Measurements from ENCODE around the gene SLC2A6.

The SLC2A6 gene

GRCh38 chr9:133477992-133478850, 678 bp downstream of the SLC2A6 start:
- in situ Hi-C loops (cut with HindIII; ENCODE audit: low sequenced_read_pairs), result no loop called here

GRCh38 chr9:133477461-133477860, 1.4 kb downstream of the SLC2A6 start:
- in situ Hi-C loops (cut with HindIII; ENCODE audit: low sequenced_read_pairs), result no loop called here

- in situ Hi-C loops (cut with HindIII; ENCODE audit: low sequenced_read_pairs), result no loop called here
Observed at GRCh38 chr9:133476941-133477340, 2.0 kb downstream of the SLC2A6 start.

- in situ Hi-C loops (cut with HindIII; ENCODE audit: low sequenced_read_pairs), result no loop called here
Observed at GRCh38 chr9:133476036-133476931, 2.6 kb downstream of the SLC2A6 start.

- in situ Hi-C loops (cut with HindIII; ENCODE audit: low sequenced_read_pairs), result no loop called here
Observed at GRCh38 chr9:133475292-133476012, 3.4 kb downstream of the SLC2A6 start.

GRCh38 chr9:133474853-133475252, 4.0 kb downstream of the SLC2A6 start:
- in situ Hi-C loops (cut with HindIII; ENCODE audit: low sequenced_read_pairs), result no loop called here

- in situ Hi-C loops (cut with HindIII; ENCODE audit: low sequenced_read_pairs), result no loop called here
Observed at GRCh38 chr9:133474215-133474614, 4.7 kb downstream of the SLC2A6 start.

GRCh38 chr9:133473743-133474142, 5.2 kb downstream of the SLC2A6 start:
- in situ Hi-C loops (cut with HindIII; ENCODE audit: low sequenced_read_pairs), result no loop called here

GRCh38 chr9:133472753-133473378, 6.0 kb downstream of the SLC2A6 start:
- in situ Hi-C loops (cut with HindIII; ENCODE audit: low sequenced_read_pairs), result no loop called here

- in situ Hi-C loops (cut with HindIII; ENCODE audit: low sequenced_read_pairs), result no loop called here
Observed at GRCh38 chr9:133472277-133472645, 6.6 kb downstream of the SLC2A6 start.

- in situ Hi-C loops (cut with HindIII; ENCODE audit: low sequenced_read_pairs), result no loop called here
Observed at GRCh38 chr9:133471551-133472276, 7.2 kb downstream of the SLC2A6 start.

GRCh38 chr9:133470988-133471387, 7.9 kb downstream of the SLC2A6 start:
- in situ Hi-C loops (cut with HindIII; ENCODE audit: low sequenced_read_pairs), result no loop called here

GRCh38 chr9:133470427-133470924, 8.4 kb downstream of the SLC2A6 start:
- in situ Hi-C loops (cut with HindIII; ENCODE audit: low sequenced_read_pairs), result no loop called here

- in situ Hi-C loops (cut with HindIII; ENCODE audit: low sequenced_read_pairs), result no loop called here
Observed at GRCh38 chr9:133468777-133469421, 10.0 kb downstream of the SLC2A6 start.

GRCh38 chr9:133468374-133468773, 10.5 kb downstream of the SLC2A6 start:
- in situ Hi-C loops (cut with HindIII; ENCODE audit: low sequenced_read_pairs), result no loop called here

GRCh38 chr9:133467101-133467500, 11.8 kb downstream of the SLC2A6 start:
- in situ Hi-C loops (cut with HindIII; ENCODE audit: low sequenced_read_pairs), result no loop called here

GRCh38 chr9:133465984-133466383, 12.9 kb downstream of the SLC2A6 start:
- in situ Hi-C loops (cut with HindIII; ENCODE audit: low sequenced_read_pairs), result no loop called here

GRCh38 chr9:133464638-133465037, 14.3 kb downstream of the SLC2A6 start:
- in situ Hi-C loops (cut with HindIII; ENCODE audit: low sequenced_read_pairs), result no loop called here

GRCh38 chr9:133463864-133464615, 14.9 kb downstream of the SLC2A6 start:
- in situ Hi-C loops (cut with HindIII; ENCODE audit: low sequenced_read_pairs), result no loop called here
